ENCODE results near the gene SCYL2. TPM values are rescaled to one million over a fixed set of nuclear protein-coding genes. Genes with fewer than 3 reads are reported as not detected.

SCYL2 gene
- total RNA-seq, 2 experiments from 2014 or later = 36.4 to 37.4 TPM

DNA sequence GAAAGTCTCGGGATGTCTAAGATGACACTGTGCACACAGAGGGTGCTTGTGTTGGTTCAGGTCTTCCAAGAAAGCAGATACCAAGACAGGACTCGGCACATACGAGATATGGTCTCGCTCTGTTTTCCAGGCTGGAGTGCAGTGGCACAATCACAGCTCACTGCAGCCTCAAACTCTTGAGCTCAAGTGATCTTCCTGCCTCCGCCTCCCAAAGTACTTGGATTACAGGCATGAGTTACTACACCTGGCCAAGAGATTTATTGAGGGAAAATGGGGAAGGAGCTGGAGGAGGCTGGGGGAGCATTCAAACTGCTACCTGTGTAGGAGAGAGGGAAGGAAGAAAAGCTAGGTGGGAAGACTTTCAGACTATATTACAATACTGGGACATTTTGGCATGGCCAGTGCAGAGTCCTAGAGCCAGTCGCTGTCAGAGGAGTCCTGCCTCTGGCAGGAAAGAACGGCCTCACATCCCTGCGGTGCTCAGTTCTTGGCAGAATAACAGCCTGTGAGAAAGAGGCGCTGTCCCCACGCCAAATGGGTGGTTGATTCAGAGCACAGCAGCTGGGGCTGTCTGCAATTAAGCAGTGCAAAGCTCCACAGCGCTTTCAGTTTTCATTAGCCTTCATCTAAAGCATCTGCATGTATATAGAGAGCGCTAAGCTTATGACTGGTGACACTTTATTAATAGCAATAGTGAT is 108.2 kb downstream of the SCYL2 start:
- no peaks in the 10 kb centered on the region for H3K36me3 Mint-ChIP-seq (ENCODE audit: low read depth)
- no peaks in the 10 kb centered on the region for H3K4me1 Mint-ChIP-seq
- no peak overlapping the region for H3K4me3 Mint-ChIP-seq
- H3K9me3 Mint-ChIP-seq = no peaks in the 10 kb centered on the region
- ChIA-PET POLR2A (no interaction called here), CTCF (no interaction called here)
- H3K27me3 Mint-ChIP-seq = peaks cover 11% of the 10 kb centered on the region
- DNase-seq = no peak
- no peak overlapping the region for H3K27ac Mint-ChIP-seq

DNA sequence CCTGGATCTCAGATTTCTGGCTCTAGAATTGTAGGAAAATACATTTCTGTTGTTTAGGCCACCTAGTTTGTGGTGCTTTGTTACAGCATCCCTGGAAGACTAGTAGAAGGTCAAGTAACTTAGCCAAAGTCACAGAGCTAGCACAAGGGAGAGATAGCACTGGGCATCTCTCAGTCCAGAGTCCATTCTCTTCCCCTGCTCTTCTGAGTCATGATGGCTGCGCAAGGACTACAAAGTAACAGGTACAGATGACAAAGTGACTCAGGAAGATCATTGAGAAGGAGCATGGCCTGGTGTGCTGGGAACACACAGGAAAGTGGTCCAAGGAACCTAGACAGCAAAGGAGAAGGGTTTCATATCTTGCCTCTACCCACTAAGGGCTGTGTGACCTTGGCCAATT is 109.2 kb downstream of the SCYL2 start:
- Mint-ChIP-seq H3K36me3 (ENCODE audit: low read depth) (no peaks in the 10 kb centered on the region), H3K9me3 (no peaks in the 10 kb centered on the region), H3K4me3 (no peak overlapping the region), H3K4me1 (no peaks in the 10 kb centered on the region), H3K27me3 (peaks cover 7% of the 10 kb centered on the region), H3K27ac (no peak overlapping the region)
- POLR2A ChIA-PET = no interaction called here
- no peak for DNase-seq
- CTCF ChIA-PET = no interaction called here

DNA sequence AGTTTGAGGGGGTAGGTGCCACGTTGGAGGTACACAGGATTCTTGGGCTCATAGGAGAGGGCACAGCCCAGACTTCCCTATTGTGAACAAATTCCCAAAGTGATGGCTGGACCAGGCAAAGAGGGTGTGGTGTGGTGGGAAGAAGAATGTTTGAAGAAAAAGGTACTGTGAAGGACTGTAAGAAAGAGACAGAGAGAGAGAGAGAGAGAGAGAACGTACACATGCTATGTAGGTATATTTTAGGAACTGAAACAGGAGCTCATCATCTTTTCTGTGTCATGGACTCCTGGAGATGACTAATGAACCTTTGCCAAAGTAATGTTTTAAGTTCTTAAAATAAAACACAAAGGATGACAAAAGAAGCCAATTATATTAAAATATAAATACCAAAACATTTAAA is 114.4 kb downstream of the SCYL2 start:
- ChIA-PET POLR2A (no interaction called here), CTCF (no interaction called here)
- no peak overlapping the region for H3K27ac Mint-ChIP-seq

GRCh38 chr12:100382338-100382737 is 115.4 kb downstream of the SCYL2 start:
- peaks cover 8% of the 10 kb centered on the region for H3K27me3 Mint-ChIP-seq
- H3K4me1 Mint-ChIP-seq = no peaks in the 10 kb centered on the region
- H3K36me3 Mint-ChIP-seq (ENCODE audit: low read depth) = no peaks in the 10 kb centered on the region
- ChIA-PET CTCF (no interaction called here), POLR2A (no interaction called here)
- no peaks in the 10 kb centered on the region for H3K9me3 Mint-ChIP-seq
- no peak overlapping the region for H3K4me3 Mint-ChIP-seq
- no peak for DNase-seq
- no peak overlapping the region for H3K27ac Mint-ChIP-seq

More for the DNA sequence above, 114.4 kb downstream of the SCYL2 start:
- Mint-ChIP-seq H3K4me3 (no peak overlapping the region), H3K27me3 (peaks cover 2% of the 10 kb centered on the region), H3K36me3 (ENCODE audit: low read depth) (no peaks in the 10 kb centered on the region), H3K4me1 (no peaks in the 10 kb centered on the region), H3K9me3 (no peaks in the 10 kb centered on the region)
- DNase-seq = no peak

- H3K36me3 Mint-ChIP-seq (ENCODE audit: low read depth) = no peaks in the 10 kb centered on the region
- POLR2A ChIA-PET = no interaction called here
Measured at GRCh38 chr12:100383586-100384558, 116.9 kb downstream of the SCYL2 start.

DNA sequence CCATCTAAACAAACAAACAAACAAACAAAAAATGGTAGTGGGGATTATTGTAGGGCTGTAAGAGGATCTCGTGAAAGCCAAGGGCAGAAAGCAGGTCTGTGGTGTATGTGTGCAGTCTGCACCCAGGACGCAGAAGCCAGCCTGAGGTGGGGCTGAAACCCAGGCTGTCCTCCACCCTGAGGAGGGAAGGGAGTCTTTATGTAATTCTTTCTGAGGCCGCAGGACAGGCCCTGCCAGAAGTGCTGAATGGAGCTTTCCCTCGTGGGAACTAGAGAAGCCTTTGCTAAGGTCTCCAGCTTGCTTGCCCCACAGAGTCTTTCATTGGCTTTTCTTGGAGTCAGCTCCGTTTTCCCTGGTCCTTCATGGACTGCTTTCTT is 117.6 kb downstream of the SCYL2 start:
- H3K4me3 Mint-ChIP-seq = no peak overlapping the region
- no peaks in the 10 kb centered on the region for H3K36me3 Mint-ChIP-seq (ENCODE audit: low read depth)
- peaks cover 10% of the 10 kb centered on the region for H3K27me3 Mint-ChIP-seq
- CTCF ChIA-PET = interaction anchor here (1.2 kb wide), 1 partner anchor 150 kb away, joined by 4 read pairs; no protein-coding TSS in a partner anchor
- POLR2A ChIA-PET = no interaction called here
- no peak for DNase-seq
- H3K4me1 Mint-ChIP-seq = no peaks in the 10 kb centered on the region
- no peak overlapping the region for H3K27ac Mint-ChIP-seq
- H3K9me3 Mint-ChIP-seq = no peaks in the 10 kb centered on the region

More at GRCh38 chr12:100383586-100384558, 116.9 kb downstream of the SCYL2 start:
- DNase-seq = no peak
- Mint-ChIP-seq H3K4me1 (no peaks in the 10 kb centered on the region), H3K9me3 (no peaks in the 10 kb centered on the region), H3K4me3 (no peak overlapping the region), H3K27ac (no peak overlapping the region), H3K27me3 (peaks cover 10% of the 10 kb centered on the region)
- CTCF ChIA-PET = interaction anchor here (1.2 kb wide), 1 partner anchor 149 kb away, joined by 4 read pairs; no protein-coding TSS in a partner anchor

- H3K9me3 Mint-ChIP-seq = no peaks in the 10 kb centered on the region
- ChIA-PET CTCF (no interaction called here), POLR2A (no interaction called here)
- no peaks in the 10 kb centered on the region for H3K4me1 Mint-ChIP-seq
- peaks cover 12% of the 10 kb centered on the region for H3K27me3 Mint-ChIP-seq
- no peak overlapping the region for H3K4me3 Mint-ChIP-seq
- no peak overlapping the region for H3K27ac Mint-ChIP-seq
- DNase-seq = no peak
- no peaks in the 10 kb centered on the region for H3K36me3 Mint-ChIP-seq (ENCODE audit: low read depth)
Measured at GRCh38 chr12:100388382-100388781, 121.4 kb downstream of the SCYL2 start.

Other genes with a start within 250 kb of the SCYL2 start
- 10 to 100 TPM; 37.3 to 40.4 TPM for gene BLTP3B, start 124.3 kb upstream of the SCYL2 start, total RNA-seq
- 10 to 100 TPM; 53.4 to 56.5 TPM for gene ACTR6, start 66.4 kb upstream of the SCYL2 start, total RNA-seq
- 1 to 10 TPM; 1.3 to 2.1 TPM for gene DEPDC4, start 98 bp upstream of the SCYL2 start, total RNA-seq
- not detected for gene SLC17A8, start 89.9 kb downstream of the SCYL2 start, total RNA-seq
- not detected for gene NR1H4, start 206.7 kb downstream of the SCYL2 start, total RNA-seq

Measured in activated CD4-positive, alpha-beta memory T cell treated with anti-CD3 and anti-CD28 coated beads, Interleukin-2, amount 10 ng/mL, durations not matched to agents 7 days and 5 days (primary cell).